Frontal cortex (tissue), 4 donors: ENCODE data around the gene PAK3. TPM values are rescaled to one million over a fixed set of nuclear protein-coding genes. Genes with fewer than 3 reads are reported as not detected.

Experiments
- DNase-seq, 2 donors: peaks; one replicate each; pipeline ENCODE4 v3.0.0; 2012; ENCODE audit warnings: low spot score in 2 of 2
- FAIRE-seq: peaks from 2 replicates; lab custom pipeline; 2012; peaks lifted over from hg19 to GRCh38; lab: Jason Lieb, UNC
- total RNA-seq: library from RNA; depleted of rRNA; stranded (reverse); fragments of >200 nt; gene quantifications from one replicate; pipeline ENCODE4 v1.2.3, GENCODE V29; 2014
- donor health status: control.
- donor health status: control.
- donor health status: control.

Gene PAK3
- total RNA-seq, 1 donor from 2014 or later, result 102 TPM

DNA sequence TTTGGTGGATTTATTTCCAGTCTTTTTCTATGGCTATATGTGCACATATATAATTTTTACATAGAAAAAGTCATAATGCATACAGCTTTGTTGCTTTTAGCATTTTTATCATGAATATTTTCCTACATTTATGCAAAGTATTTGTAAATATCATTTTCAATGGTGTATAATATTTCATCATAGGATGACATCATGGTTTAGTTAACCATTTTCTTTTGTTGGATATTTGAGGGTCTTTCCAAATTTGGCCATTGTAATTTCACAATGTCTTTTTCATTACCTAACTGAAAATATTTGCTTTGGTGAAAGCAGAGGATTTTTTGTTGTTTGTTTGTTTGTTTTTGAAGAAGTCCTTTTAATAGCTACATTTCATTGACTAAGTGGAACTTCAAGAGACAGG is 31.0 kb downstream of the PAK3 start:
- DNase-seq (no peak), FAIRE-seq (no peak)

- no peak for DNase-seq
- FAIRE-seq, result no peak
These were observed 33.9 kb downstream of the PAK3 start for GRCh38 chrX:111129921-111130320.

DNA sequence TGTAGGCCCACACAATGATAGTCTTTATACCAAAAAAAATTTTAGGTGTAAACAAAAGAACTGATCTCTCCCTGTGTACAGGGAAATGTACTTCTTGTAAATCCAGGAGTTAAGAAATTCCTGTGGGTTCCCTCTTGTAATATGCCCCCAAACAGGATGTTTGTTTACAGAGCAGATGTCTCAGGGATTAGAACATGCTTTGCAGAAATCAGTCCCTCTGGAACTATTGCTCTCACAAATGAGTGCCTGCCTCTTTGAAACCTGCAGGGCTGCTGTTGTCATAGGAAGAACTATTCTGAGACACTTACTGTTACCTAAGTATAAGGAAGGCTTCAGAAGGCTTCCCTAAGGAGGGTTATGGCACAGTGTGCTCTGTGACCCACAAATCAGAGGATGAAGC is 35.6 kb downstream of the PAK3 start:
- FAIRE-seq (no peak), DNase-seq (no peak)

DNA sequence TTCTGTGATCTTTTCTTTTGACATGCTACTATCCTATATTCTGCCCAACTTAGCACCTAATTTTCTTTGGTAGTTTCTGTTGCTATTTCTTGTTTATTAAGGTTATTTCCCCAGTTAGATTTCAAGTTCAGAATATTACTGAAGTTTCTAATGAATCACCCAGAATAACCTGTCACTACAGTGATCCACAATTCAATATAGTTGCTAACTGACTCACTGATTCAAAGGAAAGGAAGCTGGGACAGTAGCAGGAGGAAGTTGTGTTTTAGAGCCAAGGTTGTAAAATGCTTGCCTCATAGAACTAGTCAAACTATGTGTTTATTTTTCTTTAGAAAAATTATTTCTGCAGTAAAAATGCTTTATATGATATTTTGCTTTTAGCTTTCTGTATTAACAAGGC is 37.4 kb downstream of the PAK3 start:
- no peak for DNase-seq
- no peak for FAIRE-seq

GRCh38 chrX:111145878-111146277 is 49.9 kb downstream of the PAK3 start:
- DNase-seq (no peak), FAIRE-seq (no peak)

- no peak for FAIRE-seq
These were observed 55.8 kb downstream of the PAK3 start for GRCh38 chrX:111151764-111152163.

DNA sequence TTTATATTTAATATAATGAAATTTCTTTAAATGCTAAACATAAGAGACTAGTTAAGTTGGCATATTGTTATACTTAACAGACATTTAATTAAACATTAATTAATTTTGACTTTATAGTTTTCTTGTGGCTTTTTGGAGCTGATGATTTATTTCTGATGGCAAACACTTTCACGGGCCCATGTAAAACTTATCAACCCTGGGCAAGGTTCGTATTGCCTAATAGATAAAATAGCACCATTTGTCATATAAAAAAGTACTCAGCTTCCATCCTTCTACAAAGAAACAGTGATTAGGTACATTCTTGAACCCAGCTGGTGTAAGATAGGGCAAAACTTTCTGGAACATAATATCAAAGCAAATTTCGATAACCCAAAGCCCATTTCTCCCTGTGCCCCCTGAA is 63.2 kb downstream of the PAK3 start:
- no peak for FAIRE-seq
- DNase-seq, result no peak

More at GRCh38 chrX:111151764-111152163, 55.8 kb downstream of the PAK3 start:
- no peak for DNase-seq

- DNase-seq (no peak), FAIRE-seq (no peak)
These were observed 68.7 kb downstream of the PAK3 start for GRCh38 chrX:111164728-111165127.

- DNase-seq, result no peak
- FAIRE-seq, result no peak
These were observed 69.9 kb downstream of the PAK3 start for GRCh38 chrX:111165902-111166301.

DNA sequence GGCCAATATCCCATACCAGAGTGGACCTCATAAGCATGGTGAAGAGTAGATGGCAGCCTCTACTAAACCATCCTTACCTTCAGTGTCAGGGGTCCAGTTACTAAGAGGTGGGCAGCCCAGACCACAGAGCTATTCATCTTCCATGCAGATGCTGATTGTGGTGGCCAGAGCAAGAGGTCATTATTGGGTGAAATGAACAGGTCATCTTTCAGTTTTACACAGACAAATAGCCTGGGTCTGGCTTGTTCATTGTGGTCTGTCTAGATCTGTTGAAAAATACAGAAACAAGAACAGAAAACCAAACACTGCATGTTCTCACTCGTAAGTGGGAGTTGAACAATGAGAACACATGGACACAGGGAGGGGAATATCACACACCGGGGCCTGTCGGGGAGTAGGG is 71.3 kb downstream of the PAK3 start:
- DNase-seq, result no peak
- FAIRE-seq, result no peak

- FAIRE-seq, result peak; percentile 48
- DNase-seq, result no peak
These were observed 72.3 kb downstream of the PAK3 start for GRCh38 chrX:111168314-111168713.

DNA sequence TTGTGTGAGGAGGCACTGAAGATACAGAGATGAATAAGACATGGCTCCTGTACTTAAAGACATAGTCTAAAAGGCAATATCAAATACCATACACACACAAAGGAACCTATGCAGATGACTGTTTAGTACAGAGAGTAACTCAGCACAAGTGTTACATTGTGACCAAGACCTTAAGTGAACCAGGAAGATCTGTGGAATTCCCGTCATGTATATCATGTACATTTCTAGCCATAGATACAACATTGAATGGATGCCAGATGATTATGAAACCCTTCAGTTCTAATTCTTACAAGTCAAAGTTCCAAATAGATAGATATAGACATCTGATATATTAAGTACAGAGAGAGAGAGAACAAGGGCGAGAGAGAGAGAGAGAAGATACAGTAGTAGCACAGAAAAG is 73.2 kb downstream of the PAK3 start:
- FAIRE-seq, result no peak
- DNase-seq, result no peak

- FAIRE-seq (no peak), DNase-seq (no peak)
These were observed 74.0 kb downstream of the PAK3 start for GRCh38 chrX:111170017-111170416.

- FAIRE-seq, result no peak
- no peak for DNase-seq
These were observed 84.8 kb downstream of the PAK3 start for GRCh38 chrX:111180750-111181240.

GRCh38 chrX:111181951-111182350 is 86.0 kb downstream of the PAK3 start:
- DNase-seq (no peak), FAIRE-seq (no peak)

DNA sequence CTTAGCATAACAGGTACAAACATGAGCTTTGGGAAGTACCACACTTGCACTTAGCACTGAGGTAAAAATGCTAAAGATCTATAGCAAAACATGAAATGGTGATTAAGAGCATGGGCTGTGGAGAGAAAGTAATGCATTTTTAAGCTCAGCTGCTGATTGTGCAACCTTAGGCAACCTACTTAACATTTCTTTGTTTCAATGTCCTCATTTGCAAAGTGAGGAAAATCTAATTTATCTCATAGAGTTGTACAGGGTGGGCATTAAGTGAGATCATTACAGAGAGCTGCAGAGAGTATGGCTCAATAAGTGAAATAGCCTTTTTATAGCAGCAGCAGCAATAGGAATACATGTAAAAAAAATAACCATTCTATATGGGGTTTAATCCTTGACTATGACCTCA is 87.0 kb downstream of the PAK3 start:
- DNase-seq (no peak), FAIRE-seq (no peak)

DNA sequence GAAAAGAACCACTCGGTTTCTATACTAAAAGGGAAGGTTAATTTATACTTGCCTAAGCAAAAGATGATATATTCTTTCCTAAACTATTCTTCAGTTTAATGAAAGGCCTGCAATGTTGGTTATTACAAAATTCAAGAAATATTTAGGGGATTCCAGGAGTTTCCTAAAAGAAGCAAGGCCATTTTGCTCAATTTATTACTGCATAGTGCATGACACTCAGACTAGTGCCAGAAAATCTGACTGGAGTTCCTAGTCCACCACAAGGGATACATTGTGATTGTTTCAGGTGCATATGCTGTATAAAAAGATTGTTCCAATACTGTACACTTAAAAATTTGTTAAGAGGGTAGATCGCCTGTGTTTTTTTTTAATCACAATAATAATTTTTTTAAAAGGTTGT is 95.6 kb downstream of the PAK3 start:
- no peak for FAIRE-seq

DNA sequence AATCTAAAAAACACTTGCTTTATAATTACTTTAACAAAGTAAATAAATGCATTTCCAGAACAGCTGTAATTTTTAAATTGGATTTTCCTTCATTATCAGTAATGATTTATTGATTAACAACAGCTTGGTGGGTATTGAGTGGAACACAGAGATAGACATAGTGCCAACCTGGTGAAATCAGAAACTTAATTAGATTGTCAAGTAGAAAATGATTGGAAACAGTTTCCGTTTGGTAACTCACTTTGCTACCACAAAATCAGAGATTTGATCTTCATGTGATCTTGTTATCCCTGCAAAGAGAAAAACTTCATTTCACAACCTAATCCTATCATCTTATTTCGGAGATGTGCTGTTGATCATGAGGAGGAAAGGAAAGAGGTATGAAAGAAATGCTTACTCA is 103.5 kb downstream of the PAK3 start:
- FAIRE-seq (no peak), DNase-seq (no peak)

More for the DNA sequence above, 95.6 kb downstream of the PAK3 start:
- DNase-seq, result no peak

DNA sequence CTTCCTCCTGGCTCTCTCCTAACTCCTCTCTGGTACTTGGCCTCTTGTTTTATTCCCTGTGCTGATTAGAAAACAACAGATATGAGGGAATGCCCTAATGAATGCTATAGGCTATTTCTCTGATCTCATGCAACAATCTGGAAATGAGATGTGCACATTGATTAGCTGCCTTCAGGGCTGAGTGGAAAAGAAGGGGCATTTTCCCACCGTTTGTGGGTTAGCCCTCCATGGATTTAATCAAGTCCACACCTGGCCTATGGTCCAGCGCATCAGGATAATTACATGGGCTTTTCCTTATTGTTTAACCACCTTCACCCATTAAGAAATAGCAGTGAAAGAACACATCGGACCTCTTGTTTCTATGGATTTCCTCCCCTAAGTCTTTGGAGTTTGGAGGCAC is 104.3 kb downstream of the PAK3 start:
- FAIRE-seq (no peak), DNase-seq (no peak)

GRCh38 chrX:111207851-111208250 is 111.9 kb downstream of the PAK3 start:
- FAIRE-seq, result no peak

DNA sequence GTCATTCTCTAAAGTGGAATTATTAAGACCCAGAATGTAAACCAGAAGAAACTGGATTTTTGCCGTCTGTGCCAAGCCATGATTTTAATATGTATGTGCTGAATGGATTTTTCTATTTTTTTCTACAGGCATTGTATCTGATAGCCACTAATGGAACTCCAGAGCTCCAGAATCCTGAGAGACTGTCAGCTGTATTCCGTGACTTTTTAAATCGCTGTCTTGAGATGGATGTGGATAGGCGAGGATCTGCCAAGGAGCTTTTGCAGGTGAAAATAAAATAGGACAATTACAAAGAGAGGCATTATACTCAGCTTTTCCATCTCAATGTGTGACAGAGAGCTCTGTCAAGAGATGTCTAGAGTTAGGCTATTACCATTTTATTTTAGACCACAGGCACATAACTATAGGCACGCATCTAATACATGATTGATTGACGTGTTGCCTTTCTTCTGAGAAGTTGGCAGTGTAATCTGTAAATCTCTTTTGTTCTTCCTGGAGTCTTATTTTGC is 120.4 kb downstream of the PAK3 start:
- FAIRE-seq (no peak), DNase-seq (no peak)

More at GRCh38 chrX:111207851-111208250, 111.9 kb downstream of the PAK3 start:
- DNase-seq, result no peak

GRCh38 chrX:111244235-111244750 is 148.3 kb downstream of the PAK3 start:
- FAIRE-seq (no peak), DNase-seq (peak in 1 of 2 donors; percentile 10)
